GM19395 (cell line): ENCODE results near the gene ADA.

Experiments used
- ATAC-seq: cut with Tn5 transposase; IDR thresholded peaks from one replicate; pipeline ENCODE4 v1.9.1; 2021; ENCODE audit warnings: mild to moderate bottlenecking, moderate library complexity; ENCODE audit not compliant: unreplicated experiment

Gene ADA

DNA sequence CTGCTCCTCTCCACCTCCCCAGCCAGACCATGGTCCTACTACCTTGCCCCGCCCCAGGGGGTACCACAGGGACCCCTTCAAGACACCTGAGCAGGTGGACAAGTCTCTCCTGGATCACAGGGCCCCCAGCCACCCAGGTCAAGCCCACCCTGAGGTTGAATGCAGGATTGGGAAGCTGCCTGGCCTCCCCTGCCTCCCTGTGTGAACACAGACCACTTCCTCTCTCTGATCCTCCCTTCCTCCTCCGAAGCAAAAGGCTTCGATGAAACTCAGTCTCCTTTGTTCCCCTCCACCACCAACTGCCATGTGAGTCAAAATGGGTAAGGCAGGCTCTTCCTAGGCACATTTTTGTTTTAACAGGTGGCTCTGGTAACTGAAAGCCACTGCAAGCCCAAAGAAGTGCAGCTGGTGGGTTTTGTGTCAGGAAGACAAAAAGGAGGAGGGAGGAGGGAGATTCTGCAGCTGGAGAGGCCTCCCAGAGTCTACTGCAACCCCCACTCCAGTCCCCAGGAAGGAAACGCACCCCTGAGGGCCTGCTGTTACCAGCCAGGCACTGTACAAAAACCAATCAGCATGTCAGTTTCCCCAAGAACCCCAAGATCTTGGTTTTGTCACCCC, 5.4 kb downstream of the ADA start:
- ATAC-seq, result peak; percentile 34

DNA sequence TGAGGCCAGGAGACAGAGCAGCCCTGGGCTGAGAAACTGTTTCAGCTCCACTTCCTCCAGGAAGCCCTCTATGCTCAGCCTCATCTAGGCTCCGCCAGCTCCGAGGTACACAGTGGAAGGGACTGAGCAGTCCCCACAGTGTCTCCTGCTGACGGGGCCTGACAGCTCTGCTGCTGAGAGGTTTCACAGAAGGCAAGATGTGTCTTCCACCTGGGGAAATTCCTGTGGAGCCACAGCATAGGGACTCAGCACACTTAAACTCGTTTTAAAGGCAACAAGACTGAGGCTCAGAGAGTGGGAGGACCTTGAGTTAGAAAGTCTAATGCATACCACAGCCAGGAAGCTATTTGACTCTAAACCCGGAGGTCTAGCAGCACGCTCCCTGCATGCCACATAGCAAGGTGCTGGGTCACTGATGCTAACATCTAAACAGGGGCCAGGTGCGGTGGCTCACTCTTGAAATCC, 6.8 kb downstream of the ADA start:
- no peak for ATAC-seq

DNA sequence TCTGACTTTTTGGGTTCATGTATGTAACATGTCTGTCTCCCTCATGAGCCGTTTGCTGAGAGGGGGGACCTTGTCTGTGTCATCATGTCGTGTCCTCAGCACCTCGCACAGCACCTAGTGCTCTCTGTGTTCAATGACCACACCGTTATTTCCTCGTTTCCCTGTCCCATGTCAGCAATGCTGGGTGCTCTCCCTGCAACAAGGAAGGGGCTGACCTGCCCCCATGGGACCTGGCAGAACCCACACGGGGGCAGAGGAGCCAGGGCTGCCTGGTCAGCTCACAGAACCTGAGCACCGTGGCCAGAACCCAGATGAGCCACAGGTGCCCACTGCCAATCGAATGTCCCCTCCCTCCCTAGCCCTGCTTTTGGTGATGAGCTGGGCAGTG, 7.3 kb downstream of the ADA start:
- ATAC-seq, result no peak

DNA sequence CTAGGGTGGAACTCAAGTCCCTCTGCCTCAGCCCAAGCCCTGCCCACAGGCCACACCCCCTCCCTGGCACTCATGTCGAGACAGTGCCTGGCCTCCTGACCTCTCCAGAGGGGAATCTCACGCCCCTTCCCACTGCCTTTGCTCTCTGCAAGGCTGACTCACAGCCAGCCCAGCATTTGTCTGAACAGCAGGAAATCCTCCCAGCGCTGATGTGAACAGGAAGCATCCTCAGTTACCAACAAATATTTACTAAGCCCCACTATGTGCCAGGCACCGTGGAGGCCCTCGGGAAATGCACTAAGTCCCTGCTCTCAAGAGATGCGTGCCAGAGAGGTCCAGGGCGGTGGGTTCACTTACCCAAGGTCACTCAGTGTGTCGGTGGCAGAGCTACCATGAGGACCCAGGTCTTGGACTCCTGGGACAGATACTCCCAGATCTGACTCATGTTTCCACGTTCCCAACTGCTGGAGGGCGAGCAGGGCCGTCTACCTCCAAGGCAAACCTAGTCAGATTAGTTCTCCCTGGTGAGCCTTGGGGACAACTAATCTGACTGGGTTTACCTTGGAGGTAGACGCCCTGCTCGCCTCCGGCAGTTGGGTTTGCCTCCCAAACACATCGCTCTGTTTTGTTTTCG, 7.8 kb downstream of the ADA start:
- no peak for ATAC-seq

GRCh38 chr20:44643154-44643519, 8.4 kb downstream of the ADA start:
- no peak for ATAC-seq

GRCh38 chr20:44642203-44643153, 9.0 kb downstream of the ADA start:
- no peak for ATAC-seq

GRCh38 chr20:44641325-44641724, 10.2 kb downstream of the ADA start:
- no peak for ATAC-seq

DNA sequence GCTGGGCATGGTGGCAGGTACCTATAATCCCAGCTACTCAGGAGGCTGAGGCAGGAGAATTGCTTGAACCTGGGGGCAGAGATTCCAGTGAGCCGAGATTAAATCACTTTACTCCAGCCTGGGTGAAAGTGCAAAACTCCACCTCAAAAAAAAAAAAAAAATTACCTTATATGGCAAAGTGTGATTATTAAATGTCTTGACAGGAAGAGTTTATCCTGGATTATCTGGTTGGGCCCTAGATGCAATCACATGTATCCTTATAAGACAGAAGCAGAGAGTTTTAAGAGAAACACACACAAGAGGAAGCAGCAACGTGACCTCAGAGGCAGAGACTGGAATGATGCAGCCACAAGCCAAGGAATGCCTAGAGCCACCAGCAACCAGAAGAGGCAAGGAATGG, 11.0 kb downstream of the ADA start:
- ATAC-seq, result no peak

GRCh38 chr20:44637522-44638372, 13.8 kb downstream of the ADA start:
- no peak for ATAC-seq

DNA sequence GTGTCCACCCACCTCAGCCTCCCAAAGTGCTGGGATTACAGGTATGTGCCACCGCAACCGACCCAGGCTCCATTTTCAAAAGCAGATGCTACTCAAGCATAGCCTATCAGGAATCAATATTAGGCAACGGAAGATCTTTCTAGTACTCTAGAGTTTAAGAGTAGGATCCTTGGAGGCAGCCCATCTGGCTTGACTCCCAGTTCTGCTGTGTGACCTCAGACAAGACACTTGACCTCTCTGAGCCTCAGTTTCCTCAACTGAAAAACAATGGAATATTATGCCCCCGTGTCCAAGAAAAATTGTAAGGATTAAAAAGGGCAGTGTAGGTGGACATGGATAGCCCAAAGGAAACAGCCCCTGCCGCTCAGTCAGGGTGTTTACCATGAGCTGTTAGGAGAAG, 14.5 kb downstream of the ADA start:
- ATAC-seq, result no peak

DNA sequence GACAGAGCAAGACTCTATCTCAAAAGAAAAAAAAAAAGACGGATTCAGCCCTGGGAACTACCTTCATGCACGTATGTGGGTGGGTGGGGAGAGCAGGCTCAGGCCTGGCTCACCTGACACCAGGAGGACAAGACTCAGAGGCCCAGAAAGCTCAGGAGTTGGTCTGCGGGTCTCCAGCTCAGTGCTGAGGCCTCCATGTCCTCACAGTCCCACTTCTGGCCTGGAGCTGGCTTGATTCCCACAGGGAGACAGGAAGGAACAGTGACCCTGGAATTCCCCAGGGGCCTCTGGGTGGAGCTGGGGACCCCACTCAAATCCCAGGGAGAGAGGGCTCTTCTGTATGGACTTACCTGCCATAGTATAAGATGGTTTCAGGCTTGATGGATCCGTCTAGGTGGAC, 15.6 kb downstream of the ADA start:
- ATAC-seq, result no peak

DNA sequence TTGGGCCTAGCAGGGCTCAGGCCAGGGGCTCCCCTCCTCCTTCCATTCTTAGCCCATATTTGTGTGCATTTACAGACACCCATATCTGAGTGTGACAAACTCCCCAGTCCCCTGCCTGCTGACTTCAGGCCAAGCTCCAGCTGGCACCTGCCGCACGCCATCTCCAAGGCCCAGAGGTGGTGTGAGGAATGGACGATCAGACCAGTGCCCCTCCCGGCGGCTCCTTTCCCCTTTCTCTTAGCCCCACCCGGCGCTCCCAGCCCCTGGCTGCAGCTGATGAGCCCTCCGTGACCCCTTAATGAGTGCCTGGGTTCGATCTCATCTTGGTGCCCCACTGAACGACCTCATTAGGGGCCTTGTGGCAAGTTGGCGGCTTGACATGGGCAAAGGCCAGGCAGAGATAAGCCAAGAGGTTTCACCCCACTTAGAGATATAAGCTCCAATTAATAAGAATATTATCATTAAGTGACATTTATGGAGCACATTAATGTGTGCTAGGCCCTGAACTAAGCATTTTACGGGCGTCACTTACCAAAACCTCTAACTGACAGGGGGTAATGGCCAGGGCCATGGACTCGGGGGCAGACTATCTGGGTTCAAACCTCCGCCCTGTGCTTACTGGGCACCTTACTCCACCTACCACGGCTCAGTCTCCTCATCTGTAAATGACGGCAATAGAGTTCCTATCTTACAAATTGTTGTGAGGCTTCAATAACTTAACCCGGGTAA, 17.5 kb downstream of the ADA start:
- no peak for ATAC-seq

GRCh38 chr20:44633187-44633810, 18.2 kb downstream of the ADA start:
- no peak for ATAC-seq

DNA sequence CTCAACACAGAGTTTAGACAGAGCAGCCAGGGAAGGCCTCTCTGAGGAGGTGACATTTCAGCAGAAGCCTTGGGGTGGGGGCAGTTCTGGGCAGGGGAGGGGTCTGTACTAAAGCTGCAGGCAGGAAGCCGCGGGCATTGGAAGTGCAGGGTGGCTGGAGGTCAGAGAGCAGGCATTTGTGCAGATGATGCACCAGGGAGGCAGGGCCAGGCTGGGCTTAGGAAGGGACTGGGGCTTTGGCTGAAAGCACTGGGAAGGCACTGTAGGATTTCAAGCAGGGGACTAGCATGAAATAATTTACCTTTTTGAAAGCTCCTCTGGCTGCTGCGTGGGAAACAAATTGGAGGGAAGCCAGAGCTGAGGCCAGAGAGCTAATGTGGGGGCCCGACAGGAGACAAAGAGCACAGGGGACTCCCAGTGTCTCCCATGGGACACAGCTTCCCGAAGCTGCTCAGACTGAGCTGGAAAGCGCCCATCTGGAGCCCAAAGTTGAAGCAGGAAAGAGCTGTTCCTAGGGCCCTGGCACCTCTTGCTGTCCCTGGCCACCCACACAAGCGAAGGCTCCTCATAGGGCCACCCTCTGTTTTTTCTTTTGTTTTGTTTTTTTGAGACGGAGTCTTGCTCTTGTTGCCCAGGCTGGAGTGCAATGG, 19.3 kb downstream of the ADA start:
- no peak for ATAC-seq

GRCh38 chr20:44630297-44630696, 21.2 kb downstream of the ADA start:
- ATAC-seq, result no peak

DNA sequence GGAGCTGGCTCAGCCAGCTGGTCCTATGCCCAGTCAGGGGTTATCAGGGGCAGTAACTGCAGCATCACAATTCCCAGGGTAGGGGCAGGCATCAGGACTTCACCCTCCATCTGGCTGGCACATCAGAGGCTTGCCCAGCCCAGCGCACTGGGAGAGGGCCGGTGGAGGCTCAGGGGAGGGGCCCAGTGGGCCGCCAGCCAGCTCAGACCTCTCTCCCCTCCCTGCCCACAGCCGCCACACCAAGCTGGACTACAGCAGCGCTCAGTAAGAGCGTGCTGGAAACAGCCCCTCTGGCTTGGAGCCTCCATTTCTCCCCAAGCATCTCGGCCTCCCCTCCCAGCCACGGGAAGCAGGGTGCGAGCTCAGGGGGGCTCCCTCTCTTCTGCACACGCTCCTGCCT, 22.0 kb downstream of the ADA start:
- no peak for ATAC-seq

DNA sequence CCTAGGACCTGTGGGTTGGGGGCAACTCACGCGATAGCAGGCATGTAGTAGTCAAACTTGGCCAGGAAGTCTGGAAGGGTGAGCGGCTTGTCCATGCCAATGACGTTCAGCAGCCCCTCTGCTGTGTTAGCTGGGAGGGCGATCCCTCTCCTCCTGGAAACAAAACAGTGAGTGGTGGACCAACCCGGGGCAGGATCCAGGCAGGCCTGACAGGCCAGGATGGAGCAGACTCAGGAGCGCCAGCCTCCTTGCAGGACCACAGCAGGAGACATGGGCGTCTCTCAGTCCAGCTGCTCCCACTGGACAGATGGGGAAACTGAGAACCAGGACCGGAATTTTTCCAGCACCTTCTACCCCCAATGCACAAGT, 22.5 kb downstream of the ADA start:
- ATAC-seq, result no peak

- ATAC-seq, result no peak
Observed at GRCh38 chr20:44627364-44628010, 24.0 kb downstream of the ADA start.

- no peak for ATAC-seq
Observed at GRCh38 chr20:44626278-44626677, 25.2 kb downstream of the ADA start.
